ENCODE results near the gene C11orf91.

DNA sequence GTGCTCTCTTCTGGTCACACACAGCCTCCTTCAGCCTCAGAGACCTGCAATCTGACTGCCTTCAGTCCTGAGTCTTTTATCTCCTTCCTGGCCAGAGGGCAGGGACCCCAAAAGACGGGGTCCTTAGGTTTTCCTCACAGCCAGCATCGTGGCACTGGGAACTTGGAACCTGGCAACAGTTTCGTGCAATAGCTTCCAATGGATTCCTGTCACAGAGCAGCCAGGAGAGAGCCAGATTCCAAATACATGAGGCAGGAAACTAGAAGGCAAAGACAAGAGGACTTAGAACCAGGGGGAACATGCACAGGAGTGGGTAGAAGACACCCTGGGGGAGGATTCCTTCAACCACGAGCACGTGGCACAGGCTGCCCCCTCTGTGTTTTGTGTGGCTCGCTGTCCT is 48.6 kb downstream of the C11orf91 start:
- no peak for TF ChIP-seq POLR2AphosphoS5 (IDR thresholded peaks at IDR 0.05)
- TF ChIP-seq, protein P1, sequence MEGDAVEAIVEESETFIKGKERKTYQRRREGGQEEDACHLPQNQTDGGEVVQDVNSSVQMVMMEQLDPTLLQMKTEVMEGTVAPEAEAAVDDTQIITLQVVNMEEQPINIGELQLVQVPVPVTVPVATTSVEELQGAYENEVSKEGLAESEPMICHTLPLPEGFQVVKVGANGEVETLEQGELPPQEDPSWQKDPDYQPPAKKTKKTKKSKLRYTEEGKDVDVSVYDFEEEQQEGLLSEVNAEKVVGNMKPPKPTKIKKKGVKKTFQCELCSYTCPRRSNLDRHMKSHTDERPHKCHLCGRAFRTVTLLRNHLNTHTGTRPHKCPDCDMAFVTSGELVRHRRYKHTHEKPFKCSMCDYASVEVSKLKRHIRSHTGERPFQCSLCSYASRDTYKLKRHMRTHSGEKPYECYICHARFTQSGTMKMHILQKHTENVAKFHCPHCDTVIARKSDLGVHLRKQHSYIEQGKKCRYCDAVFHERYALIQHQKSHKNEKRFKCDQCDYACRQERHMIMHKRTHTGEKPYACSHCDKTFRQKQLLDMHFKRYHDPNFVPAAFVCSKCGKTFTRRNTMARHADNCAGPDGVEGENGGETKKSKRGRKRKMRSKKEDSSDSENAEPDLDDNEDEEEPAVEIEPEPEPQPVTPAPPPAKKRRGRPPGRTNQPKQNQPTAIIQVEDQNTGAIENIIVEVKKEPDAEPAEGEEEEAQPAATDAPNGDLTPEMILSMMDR (IDR thresholded peaks at IDR 0.05) = no peak

All from breast epithelium (tissue), 3 donors.